Thoracic aorta (tissue), 2 donors: ENCODE measurements around the gene GAS6. TPM values are rescaled to one million over a fixed set of nuclear protein-coding genes. Genes with fewer than 3 reads are reported as not detected.

Experiments
- ATAC-seq: fragments of 150-250 bp; one replicate; pipeline ENCODE4 v1.8.0; 2017; ENCODE audit warnings: low read depth; ENCODE audit not compliant: insufficient number of reproducible peaks, low FRiP score
- DNase-seq: peaks from one replicate; pipeline ENCODE4 v3.0.0-alpha.2; 2020; ENCODE audit warnings: low spot score
- H3K27ac ChIP-seq, 2 donors: fragments of 200-600 bp; sonication (generic); 1 replicate in 1 of 2; 2 replicates in 1 of 2; pipeline ENCODE4 v1.5.1; 2016; ENCODE audit warnings: mild to moderate bottlenecking in 2 of 2, moderate library complexity in 2 of 2
- H3K27me3 ChIP-seq: fragments of 200-600 bp; sonication (generic); replicated peaks from 2 replicates; pipeline ENCODE4 v1.6.0; 2016; ENCODE audit warnings: mild to moderate bottlenecking; ENCODE audit not compliant: insufficient read depth
- H3K36me3 ChIP-seq: fragments of 200-600 bp; sonication (generic); one replicate; pipeline ENCODE4 v1.5.1; 2016
- H3K4me1 ChIP-seq, 2 donors: fragments of 200-600 bp; sonication (generic); 1 replicate in 1 of 2; 2 replicates in 1 of 2; pipeline versions ENCODE4 v1.5.1 to v1.6.0; 2016; ENCODE audit warnings: low read depth in 2 of 2, mild to moderate bottlenecking in 1 of 2; ENCODE audit not compliant: control insufficient read depth in 1 of 2
- H3K4me3 ChIP-seq: fragments of 200-600 bp; sonication (generic); 2 replicates; pipeline ENCODE4 v1.5.1; 2016; ENCODE audit warnings: mild to moderate bottlenecking
- H3K9me3 ChIP-seq: fragments of 200-600 bp; sonication (generic); 2 replicates; pipeline ENCODE4 v1.5.1; 2016
- total RNA-seq, 2 donors: library from RNA; depleted of rRNA; stranded (reverse); fragments of >200 nt; gene quantifications; one replicate each; pipeline versions ENCODE4 v1.1.0 to v1.2.3, GENCODE V29; 2016
- TF ChIP-seq, protein P1 (sequence below): fragments of 200-600 bp; sonication (generic); IDR thresholded peaks from one replicate; pipeline ENCODE4 v1.5.1; 2019; ENCODE audit warnings: antibody characterized with exemption

The GAS6 gene
- total RNA-seq, 2 donors from 2014 or later: 854 to 1,319 TPM

DNA sequence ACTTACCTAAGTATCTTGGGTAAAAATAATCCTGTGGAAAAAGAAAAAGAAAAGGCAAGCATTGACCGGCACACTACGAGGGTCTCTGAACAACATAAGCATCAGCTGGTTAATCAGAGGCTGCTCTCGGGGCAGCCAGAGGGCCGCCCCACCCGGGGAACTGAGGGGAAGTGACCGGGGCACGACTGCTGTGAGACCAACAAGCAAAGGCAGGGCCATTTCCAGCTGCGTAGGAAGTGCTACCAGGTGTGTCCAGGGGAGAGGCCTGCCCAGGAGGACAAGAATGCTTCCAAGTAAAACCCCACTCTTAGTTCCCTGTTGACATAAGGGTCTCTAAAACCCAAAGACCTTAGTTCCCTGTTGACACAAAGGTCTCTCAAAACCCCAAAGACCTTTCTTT, 15.9 kb downstream of the GAS6 start:
- no peak for ATAC-seq
- Histone ChIP-seq H3K27ac (no peak overlapping the region), H3K9me3 (no peaks in the 10 kb centered on the region), H3K4me3 (no peak overlapping the region), H3K4me1 (peaks cover 19 to 44% of the 10 kb centered on the region in 2 donors), H3K27me3 (no peaks in the 10 kb centered on the region), H3K36me3 (peaks cover 27% of the 10 kb centered on the region)
- TF ChIP-seq, protein P1, sequence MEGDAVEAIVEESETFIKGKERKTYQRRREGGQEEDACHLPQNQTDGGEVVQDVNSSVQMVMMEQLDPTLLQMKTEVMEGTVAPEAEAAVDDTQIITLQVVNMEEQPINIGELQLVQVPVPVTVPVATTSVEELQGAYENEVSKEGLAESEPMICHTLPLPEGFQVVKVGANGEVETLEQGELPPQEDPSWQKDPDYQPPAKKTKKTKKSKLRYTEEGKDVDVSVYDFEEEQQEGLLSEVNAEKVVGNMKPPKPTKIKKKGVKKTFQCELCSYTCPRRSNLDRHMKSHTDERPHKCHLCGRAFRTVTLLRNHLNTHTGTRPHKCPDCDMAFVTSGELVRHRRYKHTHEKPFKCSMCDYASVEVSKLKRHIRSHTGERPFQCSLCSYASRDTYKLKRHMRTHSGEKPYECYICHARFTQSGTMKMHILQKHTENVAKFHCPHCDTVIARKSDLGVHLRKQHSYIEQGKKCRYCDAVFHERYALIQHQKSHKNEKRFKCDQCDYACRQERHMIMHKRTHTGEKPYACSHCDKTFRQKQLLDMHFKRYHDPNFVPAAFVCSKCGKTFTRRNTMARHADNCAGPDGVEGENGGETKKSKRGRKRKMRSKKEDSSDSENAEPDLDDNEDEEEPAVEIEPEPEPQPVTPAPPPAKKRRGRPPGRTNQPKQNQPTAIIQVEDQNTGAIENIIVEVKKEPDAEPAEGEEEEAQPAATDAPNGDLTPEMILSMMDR: no peak
- no peak for DNase-seq

DNA sequence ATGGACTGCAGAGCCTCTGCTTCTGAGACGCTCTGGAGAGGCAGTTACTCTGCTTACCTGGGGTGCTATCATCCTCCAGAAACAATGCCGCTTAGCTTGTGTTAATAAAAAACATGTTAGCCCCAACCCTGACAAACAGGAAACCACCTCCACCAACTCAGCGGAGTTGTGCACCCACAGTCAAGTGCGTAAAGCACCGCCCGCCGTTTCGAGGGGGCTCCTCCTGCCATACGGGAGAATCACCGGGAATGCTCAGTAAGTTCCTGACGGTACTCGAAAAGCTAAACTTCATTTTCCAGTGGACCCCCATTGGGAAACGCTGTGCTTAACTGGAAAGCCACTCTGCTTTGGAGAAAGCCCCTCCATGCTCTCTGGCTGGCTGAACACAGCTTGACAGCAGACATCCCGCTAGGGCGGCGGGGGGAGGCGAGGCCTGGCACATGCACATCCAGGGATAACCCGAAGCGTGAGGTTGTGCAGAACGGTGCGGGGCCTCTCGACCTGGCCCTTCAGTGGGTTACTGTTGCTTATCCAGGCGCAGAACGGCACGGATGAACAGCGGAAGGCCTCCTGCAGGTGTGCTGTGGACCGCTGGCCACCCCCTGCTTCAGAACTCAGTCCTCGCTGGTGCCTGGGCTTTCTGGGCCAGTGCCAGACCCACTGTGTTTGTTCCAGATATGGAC, 17.1 kb downstream of the GAS6 start:
- Histone ChIP-seq H3K4me1 (peaks cover 15 to 34% of the 10 kb centered on the region in 2 donors), H3K36me3 (peaks cover 34% of the 10 kb centered on the region), H3K27ac (no peak overlapping the region), H3K27me3 (no peaks in the 10 kb centered on the region), H3K4me3 (no peak overlapping the region), H3K9me3 (no peaks in the 10 kb centered on the region)
- ATAC-seq (no peak), DNase-seq (no peak)
- TF ChIP-seq, protein P1: no peak

DNA sequence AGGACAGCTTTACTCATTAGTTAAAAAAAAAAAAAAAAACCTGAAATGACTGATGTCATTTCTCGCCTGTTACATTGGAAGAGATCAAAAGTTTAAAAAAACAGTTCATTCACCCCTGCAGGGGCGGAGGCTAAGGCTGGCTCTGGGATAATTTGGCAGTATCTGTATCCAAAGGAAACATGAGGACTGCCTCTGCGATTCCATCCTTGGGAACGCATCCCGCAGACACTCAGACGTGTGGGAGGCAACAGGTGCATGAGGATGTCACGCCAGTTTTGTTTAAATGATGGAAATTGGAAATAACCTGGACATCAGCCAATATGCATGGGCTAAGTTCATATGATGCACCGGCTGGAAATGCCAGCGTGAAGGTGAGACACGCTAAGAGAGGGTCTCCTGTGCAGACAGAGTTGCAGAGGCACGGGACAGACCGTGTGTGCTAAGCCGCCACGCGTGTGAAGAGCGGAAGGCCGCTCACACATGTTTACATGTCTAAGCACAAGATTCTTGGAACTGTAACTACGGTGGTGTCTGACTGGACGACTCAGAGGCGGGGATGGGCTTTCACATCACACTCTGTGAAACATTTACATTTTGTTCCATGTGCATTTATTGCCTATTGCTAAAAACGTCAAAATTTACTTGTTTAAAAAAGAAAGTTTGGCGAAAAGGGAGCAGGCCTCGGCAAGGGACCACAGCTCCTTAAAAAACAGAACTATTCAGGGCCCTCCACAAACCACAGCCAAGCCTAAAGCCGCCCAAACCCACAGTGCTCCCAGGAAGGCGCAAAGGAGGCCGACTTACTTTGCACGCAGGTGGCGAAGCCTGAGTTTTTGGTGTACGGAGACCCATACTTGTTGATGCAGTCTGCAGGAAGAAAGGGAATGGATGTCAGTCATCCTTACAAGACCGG, 17.9 kb downstream of the GAS6 start:
- H3K27me3 ChIP-seq: no peaks in the 10 kb centered on the region
- no peaks in the 10 kb centered on the region for H3K9me3 ChIP-seq
- H3K4me3 ChIP-seq: no peak overlapping the region
- DNase-seq (no peak), ATAC-seq (no peak)
- H3K27ac ChIP-seq: no peak overlapping the region
- peaks cover 34% of the 10 kb centered on the region for H3K36me3 ChIP-seq
- TF ChIP-seq, protein P1: no peak
- H3K4me1 ChIP-seq: peaks cover 15 to 38% of the 10 kb centered on the region in 2 donors

DNA sequence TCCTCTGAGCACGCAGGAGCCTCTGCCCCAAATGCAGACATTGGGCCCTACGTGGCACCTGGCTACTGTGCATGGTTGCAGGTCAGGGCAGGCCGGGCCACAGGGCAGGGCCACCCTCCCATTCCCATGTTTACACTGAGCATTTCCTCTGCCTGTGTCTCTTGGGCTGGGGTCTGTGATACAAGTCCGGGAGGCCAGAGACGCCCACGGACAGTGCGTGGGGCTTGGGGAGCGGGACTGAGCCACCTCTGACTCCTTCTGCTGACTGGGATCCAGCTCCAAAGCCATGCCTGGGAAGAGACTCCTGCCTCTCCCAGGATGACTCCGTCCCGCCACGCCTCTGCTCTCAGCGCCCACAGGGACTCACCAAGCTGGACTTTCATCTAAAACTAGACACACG, 18.8 kb downstream of the GAS6 start:
- Histone ChIP-seq H3K27me3 (no peaks in the 10 kb centered on the region), H3K4me3 (no peak overlapping the region), H3K36me3 (peaks cover 34% of the 10 kb centered on the region), H3K27ac (peak overlapping the region in 1 of 2 donors; percentile 6), H3K9me3 (no peaks in the 10 kb centered on the region), H3K4me1 (peaks cover 19 to 46% of the 10 kb centered on the region in 2 donors)
- TF ChIP-seq, protein P1: no peak
- DNase-seq (no peak), ATAC-seq (no peak)

- H3K4me3 ChIP-seq: no peak overlapping the region
- no peaks in the 10 kb centered on the region for H3K9me3 ChIP-seq
- H3K27ac ChIP-seq: no peak overlapping the region
- peaks cover 38% of the 10 kb centered on the region for H3K36me3 ChIP-seq
- TF ChIP-seq, protein P1: no peak
- ATAC-seq: no peak
- peaks cover 27 to 46% of the 10 kb centered on the region in 2 donors for H3K4me1 ChIP-seq
- no peak for DNase-seq
- no peaks in the 10 kb centered on the region for H3K27me3 ChIP-seq
Observed at GRCh38 chr13:113843864-113844556, 19.9 kb downstream of the GAS6 start.
